K562 (cell line): Measurements from ENCODE around the gene SIK3. TPM values are rescaled to one million over a fixed set of nuclear protein-coding genes. Genes with fewer than 3 reads are reported as not detected.

Source experiments
- C11orf30 ChIP-seq: fragments of 450-650 bp; IDR thresholded peaks from 2 replicates; pipeline ENCODE4 v1.6.1; 2016; ENCODE audit warnings: low read depth, mild to moderate bottlenecking
- CEBPG ChIP-seq, 3 experiments: fragments of 200-800 bp in 1 of 3; sonication (Bioruptor generic) in 1 of 3; sonication (generic) in 1 of 3; formaldehyde crosslinking in 1 of 3; IDR thresholded peaks in 2 of 3; conservative IDR thresholded peaks in 1 of 3; 2 replicates each; pipeline versions ENCODE4 v1.6.1 to v1.8.0; 2016 to 2022; ENCODE audit warnings: missing compliant biosample characterization in 2 of 3, missing genetic modification characterization in 2 of 3, mild to moderate bottlenecking in 1 of 3, missing genetic modification reagents in 1 of 3
- CHD2 ChIP-seq: IDR thresholded peaks from 2 replicates; pipeline ENCODE4 v1.6.1; 2011; ENCODE audit warnings: low read depth, low read length
- CREM ChIP-seq: IDR thresholded peaks from 2 replicates; pipeline ENCODE4 v1.6.1; 2014; ENCODE audit warnings: antibody characterized with exemption, low read depth
- ELF2 ChIP-seq: fragments of 250-450 bp; sonication (Bioruptor Pico); IDR thresholded peaks from 2 replicates; pipeline ENCODE4 v1.5.0; 2021; ENCODE audit warnings: mild to moderate bottlenecking
- HCFC1 ChIP-seq: IDR thresholded peaks from 2 replicates; pipeline ENCODE4 v1.6.1; 2012; ENCODE audit warnings: low read depth, low read length, improper control_type of control experiment
- KLF1 ChIP-seq: fragments of 450-650 bp; IDR thresholded peaks from 2 replicates; pipeline ENCODE4 v1.6.1; 2016; ENCODE audit warnings: missing genetic modification characterization, missing compliant biosample characterization
- L3MBTL2 ChIP-seq: fragments of 450-650 bp; IDR thresholded peaks from 2 replicates; pipeline ENCODE4 v1.6.1; 2016; ENCODE audit warnings: mild to moderate bottlenecking, moderate library complexity
- MAZ ChIP-seq, 2 experiments: fragments of 450-650 bp in 1 of 2; sonication (generic) in 1 of 2; formaldehyde crosslinking; IDR thresholded peaks in 1 of 2; conservative IDR thresholded peaks in 1 of 2; 2 replicates each; pipeline versions ENCODE4 v1.4.0 to v1.5.0; 2020; ENCODE audit warnings: mild to moderate bottlenecking in 1 of 2, missing genetic modification reagents in 1 of 2
- NR2F6 ChIP-seq: fragments of 450-650 bp; formaldehyde crosslinking; IDR thresholded peaks from 2 replicates; pipeline ENCODE4 v1.4.0; 2020; ENCODE audit warnings: mild to moderate bottlenecking
- PHF8 ChIP-seq: fragments of 200-600 bp; sonication (generic); IDR thresholded peaks from 2 replicates; pipeline ENCODE4 v1.6.1; 2012; ENCODE audit warnings: mixed run types, mild to moderate bottlenecking, inconsistent platforms, low read length, moderate library complexity, borderline replicate concordance
- PURB ChIP-seq: sonication (generic); formaldehyde crosslinking; IDR thresholded peaks from 2 replicates; pipeline ENCODE4 v1.9.0; 2021; ENCODE audit warnings: low read depth, mild to moderate bottlenecking, missing genetic modification reagents
- RBM22 ChIP-seq: fragments of 200-400 bp; formaldehyde crosslinking; IDR thresholded peaks from 2 replicates; pipeline ENCODE4 v1.6.1; 2018; ENCODE audit warnings: low read length, low read depth; ENCODE audit not compliant: poor library complexity, severe bottlenecking
- SP2 ChIP-seq: IDR thresholded peaks from 2 replicates; pipeline ENCODE4 v1.6.1; 2011; ENCODE audit warnings: mild to moderate bottlenecking, low read depth, low read length, moderate library complexity; ENCODE audit not compliant: poor library complexity, severe bottlenecking; ENCODE audit errors: extremely low read depth
- U2AF2 ChIP-seq: fragments of 200-400 bp; formaldehyde crosslinking; optimal IDR thresholded peaks from 2 replicates; pipeline ENCODE3; 2017; ENCODE audit warnings: low read depth, mild to moderate bottlenecking, low read length
- XRCC5 ChIP-seq: fragments of 200-400 bp; formaldehyde crosslinking; IDR thresholded peaks from 2 replicates; pipeline ENCODE4 v1.6.1; 2017; ENCODE audit warnings: low read depth, mild to moderate bottlenecking, low read length
- ZFP36 ChIP-seq: fragments of 150-350 bp; IDR thresholded peaks from 2 replicates; pipeline ENCODE4 v1.6.1; 2018; ENCODE audit warnings: low read length, low read depth; ENCODE audit not compliant: partially characterized antibody
- ZNF197 ChIP-seq: fragments of 200-800 bp; sonication (Bioruptor generic); IDR thresholded peaks from 2 replicates; pipeline ENCODE4 v1.6.1; 2016; ENCODE audit warnings: low read depth, missing genetic modification characterization, missing compliant biosample characterization
- ZNF239 ChIP-seq: fragments of 250-450 bp; sonication (Bioruptor Pico); IDR thresholded peaks from 2 replicates; pipeline ENCODE4 v1.4.0; 2020; ENCODE audit warnings: mild to moderate bottlenecking
- ZNF347 ChIP-seq: fragments of 450-650 bp; formaldehyde crosslinking; IDR thresholded peaks from 2 replicates; pipeline ENCODE4 v1.4.0; 2020; ENCODE audit warnings: low read depth, mild to moderate bottlenecking, moderate library complexity
- ZNF507 ChIP-seq: conservative IDR thresholded peaks from 2 replicates; pipeline ENCODE4 v1.6.1; 2017; ENCODE audit warnings: missing genetic modification characterization, missing compliant biosample characterization
- ZNF561 ChIP-seq: fragments of 450-650 bp; formaldehyde crosslinking; conservative IDR thresholded peaks from 2 replicates; pipeline ENCODE4 v1.4.0; 2020; ENCODE audit warnings: mild to moderate bottlenecking, moderate library complexity
- ZNF589 ChIP-seq: fragments of 200-800 bp; sonication (Bioruptor generic); IDR thresholded peaks from 2 replicates; pipeline ENCODE4 v1.6.1; 2016; ENCODE audit warnings: low read depth, missing genetic modification characterization, missing compliant biosample characterization
- ZNF75A ChIP-seq: fragments of 450-650 bp; formaldehyde crosslinking; IDR thresholded peaks from 2 replicates; pipeline ENCODE4 v1.4.0; 2020; ENCODE audit warnings: mild to moderate bottlenecking
- ZNF785 ChIP-seq: fragments of 250-450 bp; sonication (Bioruptor Pico); IDR thresholded peaks from 2 replicates; pipeline ENCODE4 v1.4.0; 2020; ENCODE audit warnings: mild to moderate bottlenecking
- polyA plus RNA-seq, 8 experiments: library from polyadenylated mRNA; depleted of rRNA in 4 of 8; stranded (reverse) in 5 of 8; unstranded in 3 of 8; fragments of >200 nt; fragmentation: Nextera tagmentation in 2 of 8; fragmentation: Illumina TruSeq in 1 of 8; extraction: Ambion mirVana in 2 of 8; extraction: Trizol in 1 of 8; gene quantifications; 2 replicates each; pipeline versions ENCODE4 v1.2.1 to v1.2.3, GENCODE V29; 2011 to 2014; ENCODE audit warnings: inconsistent platforms in 1 of 8, missing spikeins in 1 of 8
- total RNA-seq, 7 experiments: library from RNA; depleted of rRNA in 6 of 7; stranded (reverse); fragments of >200 nt in 6 of 7; fragmentation: Illumina TruSeq in 2 of 7; extraction: Trizol in 2 of 7; gene quantifications; 2 replicates each; pipeline versions ENCODE4 v1.2.1 to v1.2.3, GENCODE V29; 2011 to 2021; ENCODE audit warnings: low replicate concordance in 1 of 7
- TF ChIP-seq, protein P1 (sequence below): fragments of 200-800 bp; sonication (Bioruptor generic); IDR thresholded peaks from 2 replicates; pipeline ENCODE4 v1.6.1; 2017; ENCODE audit warnings: missing genetic modification characterization, missing compliant biosample characterization
- TF ChIP-seq, protein P2 (sequence below): sonication (generic); formaldehyde crosslinking; IDR thresholded peaks from 2 replicates; pipeline ENCODE4 v1.8.0; 2022; ENCODE audit warnings: missing genetic modification reagents, mild to moderate bottlenecking, moderate library complexity, borderline replicate concordance

Gene SIK3
- total and polyA plus RNA-seq, 9 of the 15 experiments (the other 6 are each of a cell fraction or from before 2014, with no cell fraction given): 1.6 to 21.6 (median 8.0) TPM

DNA sequence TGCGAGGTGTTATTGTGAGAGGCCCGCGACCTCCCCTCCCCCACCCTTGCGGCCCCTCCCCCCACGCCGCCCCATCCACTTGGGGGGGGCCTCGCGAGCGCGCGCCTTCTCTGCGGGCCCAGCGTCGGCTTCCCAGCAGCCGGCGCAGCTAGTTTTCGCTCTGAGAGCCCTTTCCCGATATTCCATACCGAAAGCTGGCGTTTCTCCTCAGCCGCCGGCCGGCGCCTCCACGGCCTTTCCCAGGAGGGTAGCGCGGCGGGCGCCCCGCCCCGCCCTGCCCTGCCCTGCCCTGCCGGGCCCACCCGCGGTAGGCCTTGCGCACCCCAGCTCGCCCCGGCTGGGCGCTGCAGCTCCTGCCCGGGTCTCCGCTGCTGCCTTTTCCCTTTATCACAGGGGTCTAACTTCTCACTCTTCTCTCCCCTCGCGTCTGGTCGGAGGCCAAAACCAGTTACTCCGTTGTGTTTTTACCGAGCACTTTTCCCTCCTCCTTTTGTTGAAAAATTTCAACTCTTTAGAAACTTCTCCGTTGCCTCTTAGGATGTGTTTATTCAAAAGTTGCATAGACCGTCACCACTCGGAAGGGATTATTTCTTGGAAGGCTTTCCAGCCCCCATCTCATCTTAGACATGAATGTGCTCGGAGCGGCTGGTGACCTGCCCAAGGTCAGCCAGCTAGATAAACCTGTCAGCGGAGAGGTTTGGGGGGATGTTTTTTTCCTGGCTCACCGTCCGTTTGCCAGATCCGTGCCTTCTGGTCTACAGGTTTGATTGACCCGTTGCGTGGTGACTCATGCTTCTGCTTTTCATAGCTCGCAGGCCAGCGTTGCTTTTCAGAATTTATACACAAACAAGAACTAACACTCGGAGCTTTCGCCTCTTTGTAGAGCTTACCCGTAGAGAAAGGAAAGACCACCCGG, 46.5 kb upstream of the SIK3 start (continued):
- no peak for TF ChIP-seq ZNF197
- TF ChIP-seq CREM: peak; percentile 5; the same call in 1 of the 2 replicates
- TF ChIP-seq NR2F6 (CRISPR knock-in tag): no peak
- TF ChIP-seq L3MBTL2: no peak
- TF ChIP-seq XRCC5: 0 out of 2 replicates have a peak, but pooled peaks have one; percentile 22
- TF ChIP-seq SP2: no peak
- TF ChIP-seq ELF2 (CRISPR knock-in tag): no peak
- TF ChIP-seq MAZ (CRISPR knock-in tag; conservative IDR thresholded peaks at IDR 0.05 in 1 of 2, IDR thresholded peaks at IDR 0.05 in 1 of 2): 0 out of 4 replicates have a peak, but pooled peaks have one; percentile 21 to 53
- no peak for TF ChIP-seq ZNF347
- TF ChIP-seq CHD2: peak; percentile 66; the same call in 1 of the 2 replicates
- TF ChIP-seq HCFC1: no peak
- peak; percentile 68 for TF ChIP-seq RBM22
- TF ChIP-seq, protein P1, sequence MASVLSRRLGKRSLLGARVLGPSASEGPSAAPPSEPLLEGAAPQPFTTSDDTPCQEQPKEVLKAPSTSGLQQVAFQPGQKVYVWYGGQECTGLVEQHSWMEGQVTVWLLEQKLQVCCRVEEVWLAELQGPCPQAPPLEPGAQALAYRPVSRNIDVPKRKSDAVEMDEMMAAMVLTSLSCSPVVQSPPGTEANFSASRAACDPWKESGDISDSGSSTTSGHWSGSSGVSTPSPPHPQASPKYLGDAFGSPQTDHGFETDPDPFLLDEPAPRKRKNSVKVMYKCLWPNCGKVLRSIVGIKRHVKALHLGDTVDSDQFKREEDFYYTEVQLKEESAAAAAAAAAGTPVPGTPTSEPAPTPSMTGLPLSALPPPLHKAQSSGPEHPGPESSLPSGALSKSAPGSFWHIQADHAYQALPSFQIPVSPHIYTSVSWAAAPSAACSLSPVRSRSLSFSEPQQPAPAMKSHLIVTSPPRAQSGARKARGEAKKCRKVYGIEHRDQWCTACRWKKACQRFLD (CRISPR knock-in tag): 0 out of 2 replicates have a peak, but pooled peaks have one; percentile 59
- TF ChIP-seq ZNF561: no peak
- TF ChIP-seq ZNF785 (CRISPR knock-in tag): no peak
- TF ChIP-seq ZNF75A (CRISPR knock-in tag): no peak
- TF ChIP-seq U2AF2: no peak
- TF ChIP-seq ZNF507 (tag): no peak
- no peak for TF ChIP-seq C11orf30
- no peak for TF ChIP-seq ZFP36
- no peak for TF ChIP-seq KLF1 (tag)
- no peak for TF ChIP-seq CEBPG (CRISPR knock-in tag; IDR thresholded peaks at IDR 0.05)
- no peak for TF ChIP-seq CEBPG (tag; conservative IDR thresholded peaks at IDR 0.05 in 1 of 2, IDR thresholded peaks at IDR 0.05 in 1 of 2)
- TF ChIP-seq PURB (CRISPR knock-in tag): no peak
- peak; percentile 30; the same call in 1 of the 2 replicates for TF ChIP-seq PHF8
- no peak for TF ChIP-seq ZNF589 (CRISPR knock-in tag)
- TF ChIP-seq, protein P2, sequence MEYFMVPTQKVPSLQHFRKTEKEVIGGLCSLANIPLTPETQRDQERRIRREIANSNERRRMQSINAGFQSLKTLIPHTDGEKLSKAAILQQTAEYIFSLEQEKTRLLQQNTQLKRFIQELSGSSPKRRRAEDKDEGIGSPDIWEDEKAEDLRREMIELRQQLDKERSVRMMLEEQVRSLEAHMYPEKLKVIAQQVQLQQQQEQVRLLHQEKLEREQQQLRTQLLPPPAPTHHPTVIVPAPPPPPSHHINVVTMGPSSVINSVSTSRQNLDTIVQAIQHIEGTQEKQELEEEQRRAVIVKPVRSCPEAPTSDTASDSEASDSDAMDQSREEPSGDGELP: no peak
- no peak for TF ChIP-seq ZNF239 (CRISPR knock-in tag)
